ENCODE results near the gene DEDD2.
"Not testable (repeated sequence)": the region's sequence is repeated elsewhere in the genome, so short reads cannot be mapped to it uniquely, and the experiment has no call there.

DNA sequence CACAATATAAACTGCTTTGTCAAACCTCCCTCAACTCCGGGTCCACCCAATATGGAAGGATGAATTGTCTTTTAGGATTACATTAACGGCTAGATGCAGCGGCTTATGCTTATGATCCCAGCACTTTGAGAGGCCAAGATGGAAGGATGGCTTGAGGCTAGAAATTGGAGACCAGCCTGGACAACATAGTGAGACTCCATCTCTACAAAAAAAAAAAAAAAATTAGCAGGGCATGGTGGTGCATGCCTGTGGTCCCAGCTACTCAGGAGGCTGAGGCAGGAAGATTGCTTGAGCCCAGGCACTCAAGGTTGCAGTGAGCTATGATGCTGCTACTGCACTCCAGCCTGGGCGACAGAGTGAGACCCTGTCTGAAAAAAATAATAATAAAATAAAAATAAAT, 48.6 kb upstream of the DEDD2 start:
- TF ChIP-seq, protein P1, sequence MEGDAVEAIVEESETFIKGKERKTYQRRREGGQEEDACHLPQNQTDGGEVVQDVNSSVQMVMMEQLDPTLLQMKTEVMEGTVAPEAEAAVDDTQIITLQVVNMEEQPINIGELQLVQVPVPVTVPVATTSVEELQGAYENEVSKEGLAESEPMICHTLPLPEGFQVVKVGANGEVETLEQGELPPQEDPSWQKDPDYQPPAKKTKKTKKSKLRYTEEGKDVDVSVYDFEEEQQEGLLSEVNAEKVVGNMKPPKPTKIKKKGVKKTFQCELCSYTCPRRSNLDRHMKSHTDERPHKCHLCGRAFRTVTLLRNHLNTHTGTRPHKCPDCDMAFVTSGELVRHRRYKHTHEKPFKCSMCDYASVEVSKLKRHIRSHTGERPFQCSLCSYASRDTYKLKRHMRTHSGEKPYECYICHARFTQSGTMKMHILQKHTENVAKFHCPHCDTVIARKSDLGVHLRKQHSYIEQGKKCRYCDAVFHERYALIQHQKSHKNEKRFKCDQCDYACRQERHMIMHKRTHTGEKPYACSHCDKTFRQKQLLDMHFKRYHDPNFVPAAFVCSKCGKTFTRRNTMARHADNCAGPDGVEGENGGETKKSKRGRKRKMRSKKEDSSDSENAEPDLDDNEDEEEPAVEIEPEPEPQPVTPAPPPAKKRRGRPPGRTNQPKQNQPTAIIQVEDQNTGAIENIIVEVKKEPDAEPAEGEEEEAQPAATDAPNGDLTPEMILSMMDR (IDR thresholded peaks at IDR 0.05; ENCODE audit: low read length) = not testable (repeated sequence)
- TF ChIP-seq EZH2 (IDR thresholded peaks at IDR 0.05; ENCODE audit: borderline replicate concordance, low read length) = not testable (repeated sequence)
